Fibroblast of the aortic adventitia (primary cell): ENCODE measurements around the gene PCTP. TPM values are rescaled to one million over a fixed set of nuclear protein-coding genes. Genes with fewer than 3 reads are reported as not detected.
A peak's percentile ranks its signal among the peaks of the same experiment; 100 is the strongest.

Experiments
- DNase-seq: peaks from one replicate; pipeline ENCODE4 v3.0.0-alpha.2; 2010; ENCODE audit warnings: low read depth
- H3K4me3 ChIP-seq: 2 replicates; pipeline ENCODE4 v1.5.1; 2011; ENCODE audit warnings: low read depth, mild to moderate bottlenecking, control low read depth, low read length, moderate library complexity
- total RNA-seq: library from RNA; depleted of rRNA; stranded (reverse); fragments of >200 nt; gene quantifications from 2 replicates; pipeline ENCODE4 v1.2.3, GENCODE V29; 2012; ENCODE audit warnings: low replicate concordance
- TF ChIP-seq, protein P1 (sequence below): IDR thresholded peaks from 2 replicates; pipeline ENCODE4 v1.5.1; 2011; ENCODE audit warnings: mild to moderate bottlenecking, low read length, control low read depth, inconsistent platforms; ENCODE audit not compliant: insufficient read depth

The PCTP gene
- total RNA-seq, 1 donor, result 9.7 TPM

- TF ChIP-seq, protein P1, sequence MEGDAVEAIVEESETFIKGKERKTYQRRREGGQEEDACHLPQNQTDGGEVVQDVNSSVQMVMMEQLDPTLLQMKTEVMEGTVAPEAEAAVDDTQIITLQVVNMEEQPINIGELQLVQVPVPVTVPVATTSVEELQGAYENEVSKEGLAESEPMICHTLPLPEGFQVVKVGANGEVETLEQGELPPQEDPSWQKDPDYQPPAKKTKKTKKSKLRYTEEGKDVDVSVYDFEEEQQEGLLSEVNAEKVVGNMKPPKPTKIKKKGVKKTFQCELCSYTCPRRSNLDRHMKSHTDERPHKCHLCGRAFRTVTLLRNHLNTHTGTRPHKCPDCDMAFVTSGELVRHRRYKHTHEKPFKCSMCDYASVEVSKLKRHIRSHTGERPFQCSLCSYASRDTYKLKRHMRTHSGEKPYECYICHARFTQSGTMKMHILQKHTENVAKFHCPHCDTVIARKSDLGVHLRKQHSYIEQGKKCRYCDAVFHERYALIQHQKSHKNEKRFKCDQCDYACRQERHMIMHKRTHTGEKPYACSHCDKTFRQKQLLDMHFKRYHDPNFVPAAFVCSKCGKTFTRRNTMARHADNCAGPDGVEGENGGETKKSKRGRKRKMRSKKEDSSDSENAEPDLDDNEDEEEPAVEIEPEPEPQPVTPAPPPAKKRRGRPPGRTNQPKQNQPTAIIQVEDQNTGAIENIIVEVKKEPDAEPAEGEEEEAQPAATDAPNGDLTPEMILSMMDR, result no peak
- H3K4me3 ChIP-seq, result no peak overlapping the region
- DNase-seq, result peak; percentile 42
These were observed 16.6 kb upstream of the PCTP start for GRCh38 chr17:55734128-55734781.

DNA sequence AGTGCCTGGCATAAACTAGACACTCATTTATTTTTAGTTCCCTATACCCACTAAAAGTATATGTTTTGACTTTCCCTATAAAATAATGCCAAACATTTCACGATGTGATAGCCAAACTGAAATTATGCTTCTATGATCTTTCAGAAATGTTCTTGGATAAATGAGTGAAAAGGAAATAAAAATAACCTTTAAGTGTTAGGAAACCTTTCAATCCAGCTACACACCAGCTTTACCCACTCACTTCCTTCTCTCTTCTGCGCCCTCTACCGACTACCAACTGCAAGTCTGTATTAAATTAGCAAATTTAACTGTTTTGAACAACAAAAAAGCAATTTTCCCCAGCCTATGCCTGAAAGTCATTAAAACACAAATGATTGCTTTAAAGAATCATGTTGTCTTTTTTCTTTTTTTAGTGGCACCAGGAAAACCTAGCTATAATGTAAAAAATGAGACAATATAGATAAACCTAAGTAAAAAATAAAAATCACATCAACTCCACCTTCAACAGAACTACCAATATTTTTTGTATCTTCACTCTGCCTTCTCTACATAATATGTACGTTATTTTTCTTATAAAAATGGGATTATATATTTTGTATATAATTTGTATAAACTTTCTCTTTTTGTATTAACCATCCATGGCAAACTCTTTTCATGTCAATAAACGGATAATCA, 15.0 kb upstream of the PCTP start:
- DNase-seq, result peak; percentile 73
- H3K4me3 ChIP-seq, result no peak overlapping the region
- TF ChIP-seq, protein P1, result peak; percentile 82

DNA sequence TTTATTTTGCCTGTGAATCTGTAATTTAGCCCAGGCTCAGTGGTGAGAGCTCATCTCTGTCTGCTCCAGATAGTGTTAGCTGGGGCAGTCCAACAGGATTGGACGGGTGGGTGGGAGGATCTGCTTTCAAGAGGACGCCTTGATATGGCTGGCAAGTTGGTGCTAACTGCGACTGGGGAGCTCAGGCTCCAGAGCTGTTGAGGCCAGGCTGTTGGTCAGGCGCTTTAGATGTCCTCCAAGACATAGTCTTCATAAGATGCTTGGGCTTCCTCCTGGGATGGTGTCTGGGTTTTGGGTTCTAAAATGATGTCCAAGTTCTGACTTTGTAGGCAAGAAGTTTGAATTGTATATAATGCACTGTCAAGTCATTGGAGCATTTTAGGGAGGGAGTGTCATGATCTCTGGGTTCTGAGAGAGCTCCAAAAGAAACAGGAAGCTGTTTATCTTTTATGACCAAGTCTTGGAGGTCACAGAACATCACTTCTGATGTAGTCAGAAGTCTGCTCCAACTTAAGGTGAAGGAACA, 12.8 kb upstream of the PCTP start:
- no peak overlapping the region for H3K4me3 ChIP-seq
- TF ChIP-seq, protein P1, result no peak
- no peak for DNase-seq

DNA sequence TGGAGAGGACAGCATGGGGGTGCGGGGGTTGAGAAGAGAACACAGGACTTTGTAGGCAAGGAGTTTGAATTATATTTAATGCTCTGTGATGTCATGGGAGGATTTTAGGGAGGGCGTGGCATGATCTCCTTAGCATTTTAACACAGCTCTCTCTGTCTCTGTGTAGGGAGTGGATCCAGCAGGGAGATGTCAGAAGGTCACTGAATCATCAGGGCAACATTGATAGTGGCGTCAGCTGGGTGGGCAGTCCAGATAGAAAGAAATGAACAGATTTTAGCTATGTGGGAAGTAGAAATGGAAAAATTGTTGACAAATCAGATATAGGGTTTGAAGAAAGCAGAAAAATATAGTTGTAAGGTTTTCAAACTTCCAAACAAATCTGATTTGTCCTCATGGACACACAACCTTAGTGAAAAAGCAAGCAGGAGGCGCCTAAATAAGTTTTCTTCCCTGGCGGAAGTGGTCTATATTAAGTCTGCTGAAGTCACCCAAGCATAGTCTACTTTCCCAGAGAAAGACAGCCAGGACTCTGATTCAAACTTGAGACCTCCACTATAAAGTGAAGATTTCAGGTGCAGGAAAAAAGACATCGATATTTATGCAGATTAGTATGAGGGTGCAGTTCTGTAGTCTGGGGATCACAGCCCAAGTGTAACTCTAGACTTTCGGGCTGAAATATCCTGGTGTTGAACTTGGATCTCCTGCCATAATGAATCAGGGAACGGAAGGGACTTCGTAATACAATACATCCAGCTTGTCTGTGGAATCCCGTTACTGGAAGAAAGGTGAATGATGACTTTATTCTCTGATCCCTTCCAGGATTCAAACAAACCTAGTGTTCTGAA, 10.1 kb upstream of the PCTP start:
- H3K4me3 ChIP-seq, result no peak overlapping the region
- DNase-seq, result no peak
- TF ChIP-seq, protein P1, result no peak

- DNase-seq, result no peak
- TF ChIP-seq, protein P1, result no peak
- H3K4me3 ChIP-seq, result no peak overlapping the region
These were observed 9.5 kb upstream of the PCTP start for GRCh38 chr17:55741356-55741700.

DNA sequence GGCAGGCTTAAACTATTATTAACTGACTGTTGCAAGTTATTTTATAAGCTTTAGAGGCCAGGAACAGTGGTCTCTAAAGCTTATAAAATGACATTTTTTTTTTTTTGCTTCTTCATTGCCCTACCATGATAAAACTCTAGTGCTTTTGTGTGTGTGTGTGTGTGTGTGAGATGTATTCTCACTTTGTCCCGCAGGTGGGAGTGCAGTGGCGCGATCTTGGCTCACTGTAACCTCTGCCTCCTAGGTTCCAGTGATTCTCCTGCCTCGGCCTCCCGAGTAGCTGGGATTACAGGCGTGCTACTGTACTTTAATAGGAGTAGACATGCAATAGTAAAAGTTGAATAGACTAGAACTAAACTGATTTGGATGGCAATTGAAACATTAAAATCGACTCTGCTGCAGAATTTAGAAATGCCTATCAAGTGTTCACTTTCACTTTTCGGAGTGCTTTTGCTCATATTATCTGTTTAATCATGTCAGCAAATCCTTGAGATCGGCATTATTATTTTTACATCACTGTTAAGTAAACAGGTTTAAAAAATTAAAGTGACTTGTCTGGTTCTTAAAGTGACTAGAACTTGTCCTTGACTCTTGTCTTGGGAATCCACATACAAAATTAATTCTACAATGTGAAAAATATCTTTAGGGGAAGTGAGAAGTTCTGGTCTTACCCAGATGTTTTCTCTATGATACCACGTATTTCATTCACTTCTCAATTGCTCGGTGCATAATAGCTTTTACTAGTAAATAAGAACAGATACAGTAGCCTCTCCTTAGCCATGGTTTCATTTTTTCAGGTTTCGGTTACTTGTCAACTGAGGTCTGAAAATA, 8.4 kb upstream of the PCTP start:
- no peak overlapping the region for H3K4me3 ChIP-seq
- DNase-seq, result no peak
- TF ChIP-seq, protein P1, result no peak
